Measurements from ENCODE around the gene CPT1C.
A peak's percentile ranks its signal among the peaks of the same experiment; 100 is the strongest.

Gene CPT1C

GRCh38 chr19:49660338-49660961 is 30.5 kb upstream of the CPT1C start:
- no peak for DNase-seq (ENCODE audit: low read depth, low spot score)

GRCh38 chr19:49662011-49662410 is 28.9 kb upstream of the CPT1C start:
- DNase-seq (ENCODE audit: low read depth, low spot score): no peak

GRCh38 chr19:49663224-49663623 is 27.7 kb upstream of the CPT1C start:
- no peak for DNase-seq (ENCODE audit: low read depth, low spot score)

- DNase-seq (ENCODE audit: low read depth, low spot score): peak; percentile 82
Observed at GRCh38 chr19:49664171-49665035, 26.5 kb upstream of the CPT1C start.

GRCh38 chr19:49665036-49665350 is 25.9 kb upstream of the CPT1C start:
- DNase-seq (ENCODE audit: low read depth, low spot score): no peak

- peak; percentile 98 for DNase-seq (ENCODE audit: low read depth, low spot score)
Observed at GRCh38 chr19:49665351-49666119, 25.4 kb upstream of the CPT1C start, which contains the start of the genes BCL2L12 and IRF3. Gene BCL2L12 (plus strand): TSS chr19:49665933. CDS start chr19:49666693, 760 bp downstream. Gene IRF3 (minus strand): TSS chr19:49665857. CDS start chr19:49664838, 1,019 bp downstream.

GRCh38 chr19:49666120-49666444 is 24.8 kb upstream of the CPT1C start:
- no peak for DNase-seq (ENCODE audit: low read depth, low spot score)

- no peak for DNase-seq (ENCODE audit: low read depth, low spot score)
Observed at GRCh38 chr19:49667473-49667872, 23.4 kb upstream of the CPT1C start.

GRCh38 chr19:49669516-49669915 is 21.4 kb upstream of the CPT1C start:
- no peak for DNase-seq (ENCODE audit: low read depth, low spot score)

- peak; percentile 64 for DNase-seq (ENCODE audit: low read depth, low spot score)
Observed at GRCh38 chr19:49672131-49672919, 18.6 kb upstream of the CPT1C start.

- peak; percentile 33 for DNase-seq (ENCODE audit: low read depth, low spot score)
Observed at GRCh38 chr19:49676136-49676783, 14.7 kb upstream of the CPT1C start.

- DNase-seq (ENCODE audit: low read depth, low spot score): peak; percentile 97
Observed at GRCh38 chr19:49676784-49677230, 14.1 kb upstream of the CPT1C start.

- no peak for DNase-seq (ENCODE audit: low read depth, low spot score)
Observed at GRCh38 chr19:49677231-49677900, 13.6 kb upstream of the CPT1C start, which contains the start of gene PRMT1. Gene PRMT1 (plus strand): TSS chr19:49677271. CDS start chr19:49677281, 10 bp downstream.

- DNase-seq (ENCODE audit: low read depth, low spot score): peak; percentile 71
Observed at GRCh38 chr19:49677901-49678674, 12.8 kb upstream of the CPT1C start.

GRCh38 chr19:49678985-49679770 is 11.7 kb upstream of the CPT1C start:
- no peak for DNase-seq (ENCODE audit: low read depth, low spot score)

GRCh38 chr19:49679771-49680413 is 11.0 kb upstream of the CPT1C start:
- no peak for DNase-seq (ENCODE audit: low read depth, low spot score)

- peak; percentile 86 for DNase-seq (ENCODE audit: low read depth, low spot score)
Observed at GRCh38 chr19:49680421-49681351, 10.2 kb upstream of the CPT1C start.

All from activated CD4-positive, CD25-positive, alpha-beta regulatory T cell treated with anti-CD3 and anti-CD28 coated beads, Interleukin-2, amount 50 U/mL, for 16 hours (primary cell).